Posterior vena cava (tissue), 2 donors: ENCODE results near the gene DCUN1D2. TPM values are rescaled to one million over a fixed set of nuclear protein-coding genes. Genes with fewer than 3 reads are reported as not detected.
"Not testable (repeated sequence)": the region's sequence is repeated elsewhere in the genome, so short reads cannot be mapped to it uniquely, and the experiment has no call there.

Source experiments
- DNase-seq: peaks from one replicate; pipeline ENCODE4 v3.0.0-alpha.2; 2020; ENCODE audit warnings: low spot score
- intact Hi-C, 2 donors: fragments of 100-400 bp; cut with DNase I; formaldehyde crosslinking; loops; one replicate each; pipeline versions ENCODE4 v1.14.1 to v1.14.2; 2022 to 2023
- total RNA-seq, 2 donors: library from RNA; stranded (reverse); fragmentation: NEBNext Ultra II Directional; extraction: Animal tissue kit (Norgen Biotek cat#: 25700); gene quantifications; one replicate each; pipeline ENCODE4 v1.2.1, GENCODE V29; 2021
- donor health status: DM: yes; HTN: yes; CAD: no.
- donor health status: DM: yes; HTN: yes; CAD: no.

Gene DCUN1D2
- total RNA-seq, 2 donors from 2014 or later = 12.7 to 16.9 TPM

DNA sequence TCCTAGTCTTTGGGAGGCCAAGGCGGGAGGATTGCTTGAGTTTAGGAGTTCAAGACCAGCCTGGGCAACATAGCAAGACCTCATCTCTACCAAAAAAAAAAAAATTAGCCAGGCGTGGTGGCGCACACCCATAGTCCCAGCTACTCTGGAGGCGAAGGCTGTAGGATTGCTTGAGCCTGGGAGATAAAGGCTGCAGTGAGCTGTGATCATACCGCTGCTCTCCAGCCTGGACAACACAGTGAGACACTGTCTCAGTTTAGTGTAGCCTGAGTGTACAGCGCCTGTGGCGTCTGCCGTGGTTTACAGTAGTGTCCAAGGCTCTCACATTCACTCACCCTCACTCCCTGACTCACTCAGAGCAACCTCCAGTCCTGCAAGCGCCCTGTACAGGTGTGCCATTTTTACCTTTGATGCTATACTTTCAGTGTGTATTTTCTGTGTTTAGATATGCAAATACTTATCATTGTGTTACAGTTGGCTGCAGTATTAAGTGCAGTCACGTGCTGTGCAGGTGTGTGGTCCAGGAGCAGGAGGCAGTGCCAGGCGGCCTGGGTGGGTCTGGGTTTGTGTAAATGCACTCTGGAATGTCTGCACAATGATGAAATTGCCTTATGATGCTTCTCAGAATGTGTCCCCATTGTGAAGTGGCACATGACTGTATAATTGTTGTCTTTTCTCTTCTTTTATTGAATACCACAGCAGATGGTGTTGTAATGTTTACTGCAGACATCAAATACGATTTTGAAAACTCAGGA, 36.1 kb upstream of the DCUN1D2 start:
- intact Hi-C loops = no loop called here
- DNase-seq = peak; percentile 34

- intact Hi-C loops = not testable (repeated sequence)
- DNase-seq = peak; percentile 41
Observed at GRCh38 chr13:113522438-113522837, 31.9 kb upstream of the DCUN1D2 start.

DNA sequence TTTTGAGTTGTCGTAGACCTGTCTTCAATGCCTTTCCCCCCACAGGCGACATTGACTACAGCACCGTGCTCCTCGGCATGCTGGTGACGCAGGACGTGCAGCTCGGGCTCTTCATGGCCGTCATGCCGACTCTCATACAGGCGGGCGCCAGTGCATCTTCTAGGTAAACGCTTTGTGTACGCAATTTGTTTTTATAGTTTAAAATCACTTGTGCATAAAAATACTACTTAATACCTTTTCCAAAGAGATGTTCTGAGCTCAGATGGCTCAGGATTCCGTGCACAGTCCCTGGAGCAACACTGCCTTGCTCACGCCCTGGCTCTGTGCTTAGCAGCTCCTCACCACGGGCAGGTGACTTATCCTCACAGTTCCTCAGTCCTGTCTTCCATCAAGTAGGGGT, 30.1 kb upstream of the DCUN1D2 start:
- intact Hi-C loops = no loop called here
- DNase-seq = peak; percentile 67

DNA sequence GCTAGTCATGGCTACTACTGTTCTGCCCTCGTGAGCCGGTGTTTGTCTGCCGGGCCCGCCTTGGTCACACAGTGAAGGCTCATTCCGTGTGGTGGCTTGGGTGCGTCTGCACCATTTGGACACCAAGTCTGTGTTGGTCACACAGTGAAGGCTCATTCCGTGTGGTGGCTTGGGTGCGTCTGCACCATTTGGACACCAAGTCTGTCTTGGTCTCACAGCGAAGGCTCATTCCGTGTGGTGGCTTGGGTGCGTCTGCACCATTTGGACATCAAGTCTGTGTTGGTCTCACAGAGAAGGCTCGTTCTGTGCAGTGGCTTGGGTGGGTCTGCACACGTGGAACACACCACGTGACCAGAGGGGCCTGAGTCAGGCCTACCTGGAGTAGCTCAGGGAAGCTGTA, 29.0 kb upstream of the DCUN1D2 start:
- DNase-seq = no peak
- intact Hi-C loops = no loop called here

DNA sequence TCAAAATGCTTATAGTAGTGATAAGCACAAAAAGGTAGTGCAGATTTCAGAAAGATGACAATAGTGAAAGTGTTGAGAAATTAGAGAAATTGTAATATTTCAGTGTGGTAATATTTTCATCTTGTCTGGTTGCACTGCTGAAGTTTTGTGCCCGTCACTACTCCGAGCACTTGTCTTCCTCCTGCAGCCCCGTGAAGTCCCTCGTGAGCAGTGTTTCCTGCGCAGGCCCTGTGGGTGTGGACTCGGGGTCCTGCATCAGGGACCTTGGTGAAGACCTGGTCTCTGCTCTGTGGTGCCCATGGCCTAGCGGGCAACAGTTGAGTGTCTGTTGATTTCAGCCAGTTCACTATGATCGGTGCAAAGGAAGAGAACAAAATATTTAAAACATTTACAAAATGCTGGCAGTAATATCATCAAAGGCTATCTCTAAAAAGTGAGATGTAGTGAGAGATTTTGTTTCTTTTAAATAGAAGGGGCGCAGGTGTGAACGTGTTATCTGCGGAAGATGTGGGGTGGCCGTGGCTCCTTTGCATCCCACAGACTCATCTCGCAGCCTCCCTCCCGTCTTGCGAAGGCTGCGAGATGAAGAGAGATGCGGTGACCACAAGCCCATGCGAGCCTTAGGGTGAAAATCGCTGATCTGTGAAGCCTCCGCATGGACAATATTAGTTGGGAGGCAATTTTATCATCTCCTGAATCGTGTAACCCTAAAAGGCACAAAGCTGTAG, 27.7 kb upstream of the DCUN1D2 start:
- intact Hi-C loops = loop anchor here in 1 of 2 donors (1.0 kb wide), 1 partner anchor 9 kb away; no protein-coding TSS in a partner anchor
- DNase-seq = no peak

- intact Hi-C loops = no loop called here
- no peak for DNase-seq
Observed at GRCh38 chr13:113514847-113515246, 24.3 kb upstream of the DCUN1D2 start.

DNA sequence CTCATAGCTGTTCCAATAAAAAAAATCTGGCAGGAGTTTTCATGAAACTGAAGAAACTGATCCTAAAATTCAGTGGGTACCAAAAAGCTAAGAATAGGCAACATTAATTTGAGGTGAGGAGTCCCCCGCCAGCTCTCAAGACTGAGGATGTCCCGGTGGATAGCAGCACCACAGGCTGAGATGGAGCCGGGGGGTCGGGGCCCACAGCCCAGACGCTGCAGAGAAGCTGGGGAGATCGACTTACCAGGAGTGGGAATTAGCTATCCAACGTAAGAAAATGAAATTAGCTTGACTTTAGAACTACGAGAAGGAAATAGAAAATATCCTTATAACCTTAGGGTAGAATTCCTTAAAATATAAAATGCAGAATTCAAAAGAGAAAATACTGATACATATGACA, 23.2 kb upstream of the DCUN1D2 start:
- intact Hi-C loops = no loop called here
- no peak for DNase-seq

GRCh38 chr13:113511361-113511760, 20.9 kb upstream of the DCUN1D2 start:
- intact Hi-C loops = no loop called here
- no peak for DNase-seq

GRCh38 chr13:113510871-113511270, 20.4 kb upstream of the DCUN1D2 start:
- no peak for DNase-seq
- intact Hi-C loops = no loop called here

- intact Hi-C loops = loop anchor here in 1 of 2 donors (1.0 kb wide), 1 partner anchor 8 kb away; no protein-coding TSS in a partner anchor
- no peak for DNase-seq
Observed at GRCh38 chr13:113509989-113510388, 19.5 kb upstream of the DCUN1D2 start.

- intact Hi-C loops = loop anchor here in 1 of 2 donors (1.0 kb wide), 1 partner anchor 10 kb away; no protein-coding TSS in a partner anchor
- no peak for DNase-seq
Observed at GRCh38 chr13:113508521-113509254, 18.2 kb upstream of the DCUN1D2 start.

GRCh38 chr13:113507505-113508345, 17.2 kb upstream of the DCUN1D2 start:
- DNase-seq = no peak
- intact Hi-C loops = no loop called here

DNA sequence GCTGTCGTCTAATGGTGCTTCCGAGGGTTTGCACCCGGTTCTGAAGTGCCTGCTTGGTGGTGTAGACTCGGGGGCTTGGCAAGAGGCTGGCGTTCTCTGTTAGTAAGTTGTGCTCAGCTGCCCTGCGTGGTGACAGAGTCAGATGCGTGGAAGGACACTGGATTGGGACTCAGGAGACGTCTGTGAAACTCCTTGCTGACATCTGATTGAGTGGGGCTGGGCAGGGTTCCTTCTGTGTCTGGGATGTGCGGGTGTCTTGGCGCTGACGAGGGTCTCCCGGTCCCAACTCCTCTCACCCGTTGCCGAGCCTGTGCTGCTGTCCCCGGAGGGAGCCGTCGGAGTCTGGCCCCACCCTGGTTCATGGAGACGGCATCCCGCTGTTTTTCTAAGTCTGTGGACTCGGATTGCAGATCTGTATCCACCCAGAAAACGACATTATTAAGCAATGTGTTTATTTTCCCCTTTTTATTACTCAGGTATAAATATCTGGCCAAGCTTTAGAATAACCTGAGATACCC, 16.4 kb upstream of the DCUN1D2 start:
- intact Hi-C loops = no loop called here
- DNase-seq = no peak

- intact Hi-C loops = no loop called here
- no peak for DNase-seq
Observed at GRCh38 chr13:113506025-113506685, 15.6 kb upstream of the DCUN1D2 start.

DNA sequence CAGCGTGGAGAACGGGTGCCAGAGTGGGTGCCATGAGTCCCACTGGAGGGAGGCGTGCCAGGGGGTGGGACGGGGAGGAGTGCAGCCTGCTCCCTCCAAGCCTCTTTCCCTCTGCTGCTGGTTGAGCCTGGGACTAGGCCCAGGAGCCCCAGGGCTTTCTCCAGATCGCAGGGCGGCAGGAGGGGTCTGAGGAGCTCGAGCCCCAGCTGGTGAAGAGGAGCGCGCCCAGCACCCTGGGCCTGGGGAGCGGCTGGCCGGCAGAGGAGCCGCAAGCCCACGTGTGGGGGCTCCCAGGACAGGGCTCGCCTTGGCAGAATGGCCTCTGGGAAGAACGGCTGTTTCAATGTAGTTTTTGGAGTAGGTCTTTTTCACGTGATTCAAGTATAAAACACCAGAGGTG, 12.2 kb upstream of the DCUN1D2 start:
- DNase-seq = no peak
- intact Hi-C loops = no loop called here

DNA sequence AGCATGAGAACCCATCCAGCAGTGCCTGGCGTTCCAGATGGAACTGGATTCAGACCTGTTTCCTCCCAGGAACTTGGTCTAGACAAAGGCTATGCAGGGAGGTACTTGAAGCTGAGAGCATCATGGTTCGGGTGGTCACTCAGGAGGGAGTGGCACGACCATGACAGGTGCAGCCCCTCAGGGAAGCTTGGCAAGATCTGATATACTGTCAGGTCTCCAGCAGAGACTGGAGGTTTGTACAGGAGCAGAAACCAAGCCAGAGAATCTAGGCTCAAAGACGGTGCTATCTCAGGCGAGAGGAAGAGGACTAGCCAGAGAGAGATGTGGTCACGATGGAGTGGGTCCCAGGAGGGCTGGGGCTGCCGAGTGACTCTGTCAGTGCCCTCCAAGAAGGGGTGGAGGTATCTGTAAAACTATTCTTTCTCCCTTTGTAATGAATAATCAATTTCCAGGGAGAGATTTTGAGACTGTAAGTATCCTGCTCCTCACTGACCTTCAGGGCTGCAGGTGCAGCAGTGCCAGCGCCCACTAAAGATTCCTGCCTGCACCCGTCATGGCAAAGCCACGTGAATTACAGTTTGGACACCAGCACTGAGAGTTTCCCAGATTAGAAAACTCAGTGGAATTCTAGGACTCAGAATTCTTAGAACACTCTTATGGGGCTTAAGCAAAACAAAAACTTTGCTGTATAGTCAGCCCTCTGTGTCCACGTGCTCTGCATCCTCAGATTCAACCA, 10.2 kb upstream of the DCUN1D2 start:
- intact Hi-C loops = no loop called here
- DNase-seq = no peak

DNA sequence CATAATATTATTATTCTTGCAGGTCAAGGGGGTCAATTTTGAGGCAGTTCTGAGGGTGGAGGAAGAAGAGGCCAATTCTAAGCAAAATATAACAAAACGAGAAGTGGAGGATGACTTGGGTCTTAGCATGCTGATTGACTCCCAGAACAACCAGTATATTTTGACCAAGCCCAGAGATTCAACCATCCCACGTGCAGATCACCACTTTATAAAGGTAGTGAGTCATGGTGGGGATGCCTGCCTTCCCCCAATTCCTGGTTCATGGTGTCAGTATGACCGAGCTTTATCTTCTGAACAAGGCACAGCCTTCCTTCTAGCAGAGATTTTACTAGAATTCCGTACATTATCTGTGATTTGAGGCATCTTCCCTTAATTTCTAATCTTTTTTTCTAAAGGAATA, 9.4 kb upstream of the DCUN1D2 start:
- intact Hi-C loops = no loop called here
- DNase-seq = no peak

DNA sequence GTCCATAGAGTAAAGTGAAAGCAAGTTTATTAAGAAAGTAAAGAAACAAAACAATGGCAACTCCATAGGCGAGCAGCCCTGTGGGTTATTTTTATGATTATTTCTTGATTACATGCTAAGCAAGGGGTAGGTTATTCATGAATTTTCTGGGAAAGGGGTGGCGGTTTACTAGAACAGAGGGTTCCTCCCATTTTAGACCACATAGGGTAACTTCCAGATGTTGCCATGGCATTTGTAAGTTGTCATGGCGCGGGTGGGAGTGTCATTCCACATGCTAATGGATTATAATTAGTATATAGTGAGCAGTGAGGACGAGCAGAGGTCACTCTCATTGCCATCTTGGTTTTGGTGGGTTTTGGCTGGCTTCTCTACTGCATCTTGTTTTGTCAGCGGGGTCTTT, 8.4 kb upstream of the DCUN1D2 start:
- no peak for DNase-seq
- intact Hi-C loops = no loop called here
